Activated CD8-positive, alpha-beta memory T cell treated with anti-CD3 and anti-CD28 coated beads for 36 hours (primary cell): ENCODE measurements around the gene RNF212B. TPM values are rescaled to one million over a fixed set of nuclear protein-coding genes. Genes with fewer than 3 reads are reported as not detected.

Experiments used
- CTCF ChIA-PET: fragments of 350-600 bp; sonication (Branson Sonifier 250); formaldehyde crosslinking; loops from one replicate; lab custom pipeline; 2021; ENCODE audit warnings: antibody characterized with exemption; lab: Charles Lee
- POLR2A ChIA-PET: fragments of 350-600 bp; sonication (Branson Sonifier 250); formaldehyde crosslinking; loops from one replicate; lab custom pipeline; 2021; ENCODE audit warnings: antibody characterized with exemption; lab: Charles Lee
- total RNA-seq, 2 experiments: library from RNA; stranded (reverse); gene quantifications; one replicate each; pipeline ENCODE4 v1.2.3, GENCODE V29; 2021

RNF212B gene
- total RNA-seq, 2 experiments from 2014 or later: not detected

DNA sequence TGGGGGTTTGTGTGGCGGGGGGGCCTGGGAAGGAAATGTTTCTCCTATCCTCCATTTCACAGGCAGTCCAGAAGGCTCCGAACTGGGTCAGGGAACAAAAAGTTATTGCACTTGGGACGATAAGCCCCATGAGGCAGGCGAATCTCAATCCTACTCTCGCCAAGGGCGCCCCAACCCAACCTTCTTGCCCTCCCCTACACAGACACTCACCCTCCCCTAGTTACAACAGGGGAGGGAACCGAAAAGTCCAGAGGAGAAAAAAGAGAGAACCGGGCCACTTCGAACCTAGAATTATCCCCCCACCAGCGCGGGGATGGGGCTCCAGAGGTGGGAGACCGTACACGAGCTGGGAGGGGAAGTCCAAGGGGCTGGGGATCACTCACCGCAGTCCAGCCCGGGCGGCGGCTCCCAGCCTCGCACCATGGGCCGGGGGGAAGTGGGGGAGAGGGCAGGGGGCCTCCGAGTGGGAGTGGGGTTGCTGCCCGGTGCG, 47.8 kb downstream of the RNF212B start:
- POLR2A ChIA-PET: interaction anchor here (0.7 to 2.3 kb wide), 4 partner anchors 16 to 998 kb away, joined by 4 to 19 read pairs (median 8); partner anchors contain the start of genes PABPN1 and RNF212B
- CTCF ChIA-PET: interaction anchor here (1.5 to 2.4 kb wide), 3 partner anchors 9 to 36 kb away, joined by 8 to 13 read pairs (median 10); partner anchors contain the start of gene PABPN1

- POLR2A ChIA-PET: interaction anchor here (0.5 to 2.3 kb wide), 8 partner anchors 8 to 998 kb away, joined by 3 to 19 read pairs (median 4); partner anchors contain the start of genes PABPN1 and PPP1R3E
- CTCF ChIA-PET: interaction anchor here (1.1 to 2.4 kb wide), 4 partner anchors 8 to 35 kb away, joined by 3 to 13 read pairs (median 9); partner anchors contain the start of gene PABPN1
These were observed 48.5 kb downstream of the RNF212B start, which contains the start of gene HOMEZ for GRCh38 chr14:23286020-23286901. Gene HOMEZ (minus strand): TSS chr14:23286132. CDS start chr14:23285952, 180 bp downstream.

GRCh38 chr14:23286902-23287479, 49.3 kb downstream of the RNF212B start:
- ChIA-PET POLR2A (interaction anchor here (0.5 to 2.3 kb wide), 6 partner anchors 8 to 280 kb away, joined by 3 to 19 read pairs (median 4); partner anchors contain the start of genes PABPN1 and PPP1R3E), CTCF (interaction anchor here (1.1 to 2.4 kb wide), 4 partner anchors 8 to 35 kb away, joined by 3 to 13 read pairs (median 9); partner anchors contain the start of gene PABPN1)

DNA sequence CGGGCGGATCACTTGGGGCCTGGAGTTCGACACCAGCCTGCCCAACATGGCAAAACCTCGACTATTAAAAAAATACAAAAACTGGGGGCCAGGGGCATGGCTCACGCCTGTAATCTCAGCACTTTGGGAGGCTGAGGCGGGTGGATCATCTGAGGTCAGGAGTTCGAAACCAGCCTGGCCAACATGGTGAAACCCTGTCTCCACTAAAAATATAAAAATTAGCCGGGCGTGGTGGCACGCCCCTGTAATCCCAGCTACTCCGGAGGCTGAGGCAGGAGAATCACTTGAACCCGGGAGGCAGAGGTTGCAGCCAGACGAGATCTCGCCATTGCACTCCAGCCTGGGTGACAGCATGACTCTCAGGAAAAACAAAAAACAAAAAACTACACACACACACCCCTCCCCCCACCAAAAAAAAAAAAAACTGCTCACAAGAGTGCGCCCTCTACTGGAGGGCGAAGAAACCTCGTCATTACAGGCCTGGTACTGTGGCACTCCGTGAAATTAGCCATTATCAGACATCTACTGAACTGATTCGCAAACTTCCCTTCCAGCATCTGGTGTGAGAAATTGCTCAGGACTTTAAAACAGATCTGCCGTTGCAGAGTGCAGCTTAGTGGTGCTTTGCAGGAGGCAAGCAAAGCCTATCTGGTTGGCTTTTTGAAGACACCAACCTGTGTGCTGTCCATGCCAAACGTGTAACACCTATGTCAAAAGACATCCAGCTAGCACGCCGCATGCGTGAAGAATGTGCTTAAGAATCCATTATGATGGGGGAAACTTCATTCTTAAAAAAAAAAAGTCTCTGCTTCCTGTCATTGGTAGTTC, 57.2 kb downstream of the RNF212B start:
- ChIA-PET CTCF (interaction anchor here (0.6 to 2.1 kb wide), 13 partner anchors 8 to 330 kb away, joined by 3 to 13 read pairs (median 3); partner anchors contain the start of genes HOMEZ, PABPN1 and SLC22A17), POLR2A (interaction anchor here (0.5 to 2.0 kb wide), 3 partner anchors 8 to 31 kb away, joined by 5 to 8 read pairs (median 6); partner anchors contain the start of gene PABPN1)

- POLR2A ChIA-PET: interaction anchor here (2.0 kb wide), 1 partner anchor 25 kb away, joined by 8 read pairs; the partner anchor contains the start of gene PABPN1
- CTCF ChIA-PET: interaction anchor here (0.9 to 1.2 kb wide), 3 partner anchors 10 to 175 kb away, joined by 3 to 4 read pairs (median 3); no protein-coding TSS in a partner anchor
These were observed 58.5 kb downstream of the RNF212B start for GRCh38 chr14:23296012-23296777.

- ChIA-PET POLR2A (interaction anchor here (2.0 kb wide), 1 partner anchor 24 kb away, joined by 8 read pairs; the partner anchor contains the start of gene PABPN1), CTCF (interaction anchor here (0.9 to 1.2 kb wide), 2 partner anchors 11 to 176 kb away, joined by 3 to 4 read pairs; no protein-coding TSS in a partner anchor)
These were observed 59.4 kb downstream of the RNF212B start for GRCh38 chr14:23297096-23297495.

- CTCF ChIA-PET: no interaction called here
- POLR2A ChIA-PET: no interaction called here
These were observed 60.0 kb downstream of the RNF212B start for GRCh38 chr14:23297611-23298277.

DNA sequence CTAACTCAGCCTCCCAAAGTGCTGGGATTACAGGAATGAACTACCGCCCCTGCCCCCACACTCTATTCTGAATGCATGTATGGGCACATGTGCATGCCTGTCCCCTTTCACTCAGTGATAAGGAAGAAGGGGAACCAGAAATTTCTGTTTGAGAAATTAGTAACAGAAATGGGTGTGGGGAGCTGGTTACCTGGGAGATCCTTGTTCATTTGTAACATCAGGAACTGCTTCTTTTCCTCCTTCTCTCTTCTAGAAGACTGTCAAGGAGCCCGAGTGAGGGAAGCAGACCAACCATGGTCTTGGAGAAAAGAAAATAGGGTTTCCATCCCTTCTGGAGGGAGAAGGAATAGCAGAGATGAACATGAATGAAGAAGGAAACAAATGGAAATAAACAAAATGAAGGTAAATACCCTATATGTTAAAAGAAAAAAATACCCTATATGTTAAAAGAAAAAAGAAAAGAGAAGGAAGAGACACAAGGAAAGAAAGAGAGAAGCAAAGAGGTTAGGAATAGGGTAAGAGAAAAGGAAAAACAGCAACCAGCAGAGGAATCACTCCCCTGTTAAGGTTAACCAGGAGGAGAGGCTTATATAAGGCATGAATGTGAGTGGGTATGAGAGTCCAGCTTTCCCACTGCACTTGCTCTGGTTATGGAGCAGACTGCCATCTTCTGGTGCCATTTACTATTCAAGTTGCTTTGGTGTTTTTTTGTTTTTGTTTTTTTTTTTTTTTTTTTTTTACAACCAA, 61.6 kb downstream of the RNF212B start:
- ChIA-PET POLR2A (interaction anchor here (1.5 kb wide), 1 partner anchor 13 kb away, joined by 3 read pairs; the partner anchor contains the start of gene HOMEZ), CTCF (interaction anchor here (1.3 to 3.8 kb wide), 3 partner anchors 9 to 179 kb away, joined by 3 to 20 read pairs (median 5); no protein-coding TSS in a partner anchor)

GRCh38 chr14:23299986-23300686, 62.4 kb downstream of the RNF212B start:
- ChIA-PET POLR2A (interaction anchor here (0.6 to 3.4 kb wide), 4 partner anchors 14 to 208 kb away, joined by 3 to 73 read pairs (median 3); partner anchors contain the start of genes ACIN1, HOMEZ and PABPN1), CTCF (interaction anchor here (1.9 to 4.5 kb wide), 4 partner anchors 10 to 205 kb away, joined by 5 to 47 read pairs (median 14); partner anchors contain the start of genes ACIN1, C14orf119 and PABPN1)

DNA sequence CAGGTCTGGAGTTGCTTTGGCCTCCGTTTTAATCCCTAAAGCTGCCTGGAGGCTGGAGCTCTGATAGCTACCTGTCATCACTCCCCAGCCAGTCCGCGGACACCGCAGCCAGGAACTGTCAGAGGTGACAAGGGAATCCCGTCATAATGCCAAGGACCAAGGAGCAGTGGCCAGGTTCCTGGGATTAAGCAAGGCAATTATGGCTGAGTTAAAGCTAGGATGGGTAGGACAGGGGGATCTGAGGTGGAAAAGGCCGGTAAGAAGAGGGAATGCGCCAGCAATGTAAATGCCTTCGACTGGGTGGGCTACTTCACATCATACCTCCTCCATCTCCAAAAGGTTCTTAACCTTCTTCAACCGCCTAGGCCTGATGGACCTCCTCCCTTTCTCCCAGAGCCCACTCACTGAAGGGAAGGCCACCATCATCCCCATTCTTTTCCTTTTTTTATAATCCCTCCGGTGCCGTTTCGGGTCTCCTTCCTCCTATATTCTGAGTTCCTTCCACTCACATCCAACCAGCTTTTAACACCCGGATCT, 63.0 kb downstream of the RNF212B start:
- ChIA-PET POLR2A (interaction anchor here (0.6 to 3.4 kb wide), 5 partner anchors 14 to 208 kb away, joined by 3 to 73 read pairs (median 3); partner anchors contain the start of genes ACIN1, HOMEZ and PABPN1), CTCF (interaction anchor here (1.4 to 4.5 kb wide), 6 partner anchors 10 to 206 kb away, joined by 5 to 47 read pairs (median 8); partner anchors contain the start of genes ACIN1, C14orf119, HOMEZ and PABPN1)

DNA sequence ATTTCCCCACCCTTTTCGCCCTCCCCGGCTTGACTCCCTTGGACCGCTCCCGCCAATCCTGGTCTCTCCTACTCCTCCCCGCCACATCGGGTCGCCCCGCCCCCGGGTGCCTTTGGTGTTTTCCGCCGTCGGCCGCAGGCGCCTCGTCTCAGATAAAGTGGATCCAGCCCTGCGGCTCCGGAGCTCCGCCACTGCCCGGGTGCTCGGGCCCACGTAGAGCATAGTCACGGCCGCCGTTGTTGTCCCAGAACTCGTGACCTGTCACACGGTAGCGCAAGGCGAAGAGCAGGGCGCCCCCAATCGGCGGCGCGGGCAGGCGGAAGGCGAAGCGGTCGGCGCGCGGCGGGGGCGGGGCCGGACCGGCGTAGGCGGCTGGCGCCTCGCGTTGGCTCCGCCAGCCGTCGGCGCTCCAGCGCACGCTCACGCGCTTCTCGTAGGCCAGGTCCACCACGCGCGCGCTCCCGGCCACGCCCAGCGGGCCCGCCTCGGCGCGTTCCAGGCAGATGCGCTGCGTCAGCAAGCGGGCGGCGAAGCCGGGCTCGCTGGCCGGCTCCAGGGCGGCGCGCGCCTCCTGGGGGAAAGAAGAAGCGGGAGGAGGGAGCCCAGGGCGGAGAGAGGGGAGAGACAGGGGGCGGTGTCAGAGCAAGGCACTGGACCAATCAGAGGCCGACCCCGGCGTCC, 63.7 kb downstream of the RNF212B start:
- ChIA-PET POLR2A (interaction anchor here (0.9 to 3.4 kb wide), 6 partner anchors 16 to 207 kb away, joined by 3 to 73 read pairs (median 5); partner anchors contain the start of genes ACIN1, C14orf119, HOMEZ and PABPN1), CTCF (interaction anchor here (1.3 to 4.5 kb wide), 7 partner anchors 11 to 294 kb away, joined by 3 to 47 read pairs (median 7); partner anchors contain the start of genes ACIN1, C14orf119, HOMEZ and PABPN1)

DNA sequence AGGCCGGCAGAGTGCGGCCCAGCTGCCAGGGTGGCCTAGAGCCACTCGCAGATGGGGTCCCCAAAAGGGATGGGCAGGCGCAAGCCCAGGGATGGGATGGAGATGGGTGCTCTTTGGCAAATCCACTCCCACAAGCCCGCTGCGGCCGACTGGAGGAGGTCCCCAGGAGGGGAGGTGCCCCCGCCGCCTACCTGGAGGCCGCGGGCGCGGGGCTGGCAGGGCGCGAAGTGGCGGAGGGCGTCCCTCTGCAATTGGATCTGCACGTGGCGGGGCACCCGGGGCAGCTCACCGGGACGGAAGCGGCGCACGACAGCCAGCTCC, 64.2 kb downstream of the RNF212B start:
- CTCF ChIA-PET: interaction anchor here (1.3 to 4.5 kb wide), 9 partner anchors 9 to 732 kb away, joined by 3 to 47 read pairs (median 5); partner anchors contain the start of genes ACIN1, C14orf119, HOMEZ and PABPN1
- POLR2A ChIA-PET: interaction anchor here (0.9 to 3.4 kb wide), 6 partner anchors 16 to 207 kb away, joined by 3 to 73 read pairs (median 5); partner anchors contain the start of genes ACIN1, C14orf119, HOMEZ and PABPN1
